ENCODE results near the gene FAM193A.
"Not testable (repeated sequence)": the region's sequence is repeated elsewhere in the genome, so short reads cannot be mapped to it uniquely, and the experiment has no call there.

The FAM193A gene

GRCh38 chr4:2780643-2781042, 244.2 kb downstream of the FAM193A start:
- H3K4me1 ChIP-seq (ENCODE audit: control insufficient read depth, insufficient read depth, low read length, unreplicated experiment); H3K36me3 ChIP-seq (ENCODE audit: insufficient read depth, low read length); H3K27me3 ChIP-seq (ENCODE audit: insufficient read depth, low read length); H3K27ac ChIP-seq (ENCODE audit: low read depth, low read length); H3K4me3 ChIP-seq (ENCODE audit: low read depth, low read length); H2AFZ ChIP-seq (ENCODE audit: low read length, unreplicated experiment); H3K79me2 ChIP-seq (ENCODE audit: control insufficient read depth, insufficient read depth, low read length, unreplicated experiment): not testable (repeated sequence)

GRCh38 chr4:2781911-2782310, 245.5 kb downstream of the FAM193A start:
- Histone ChIP-seq H2AFZ (ENCODE audit: low read length, unreplicated experiment) (no peak overlapping the region), H3K4me3 (ENCODE audit: low read depth, low read length) (no peak overlapping the region), H3K36me3 (ENCODE audit: insufficient read depth, low read length) (no peaks in the 10 kb centered on the region), H3K27me3 (ENCODE audit: insufficient read depth, low read length) (no peaks in the 10 kb centered on the region), H3K79me2 (ENCODE audit: control insufficient read depth, insufficient read depth, low read length, unreplicated experiment) (no peaks in the 10 kb centered on the region), H3K4me1 (ENCODE audit: control insufficient read depth, insufficient read depth, low read length, unreplicated experiment) (no peaks in the 10 kb centered on the region), H3K27ac (ENCODE audit: low read depth, low read length) (no peak overlapping the region)

Data from ACC112 (cell line).